Activated CD4-positive, alpha-beta T cell treated with anti-CD3 and anti-CD28 coated beads, Interleukin-2, amount 50 U/mL, for 48 hours (primary cell): Measurements from ENCODE around the gene MDC1.
"Not testable (repeated sequence)": the region's sequence is repeated elsewhere in the genome, so short reads cannot be mapped to it uniquely, and the experiment has no call there.

Experiments used
- DNase-seq, 2 experiments: peaks; one replicate each; pipeline ENCODE4 v3.0.0-alpha.2; 2020

The MDC1 gene

DNA sequence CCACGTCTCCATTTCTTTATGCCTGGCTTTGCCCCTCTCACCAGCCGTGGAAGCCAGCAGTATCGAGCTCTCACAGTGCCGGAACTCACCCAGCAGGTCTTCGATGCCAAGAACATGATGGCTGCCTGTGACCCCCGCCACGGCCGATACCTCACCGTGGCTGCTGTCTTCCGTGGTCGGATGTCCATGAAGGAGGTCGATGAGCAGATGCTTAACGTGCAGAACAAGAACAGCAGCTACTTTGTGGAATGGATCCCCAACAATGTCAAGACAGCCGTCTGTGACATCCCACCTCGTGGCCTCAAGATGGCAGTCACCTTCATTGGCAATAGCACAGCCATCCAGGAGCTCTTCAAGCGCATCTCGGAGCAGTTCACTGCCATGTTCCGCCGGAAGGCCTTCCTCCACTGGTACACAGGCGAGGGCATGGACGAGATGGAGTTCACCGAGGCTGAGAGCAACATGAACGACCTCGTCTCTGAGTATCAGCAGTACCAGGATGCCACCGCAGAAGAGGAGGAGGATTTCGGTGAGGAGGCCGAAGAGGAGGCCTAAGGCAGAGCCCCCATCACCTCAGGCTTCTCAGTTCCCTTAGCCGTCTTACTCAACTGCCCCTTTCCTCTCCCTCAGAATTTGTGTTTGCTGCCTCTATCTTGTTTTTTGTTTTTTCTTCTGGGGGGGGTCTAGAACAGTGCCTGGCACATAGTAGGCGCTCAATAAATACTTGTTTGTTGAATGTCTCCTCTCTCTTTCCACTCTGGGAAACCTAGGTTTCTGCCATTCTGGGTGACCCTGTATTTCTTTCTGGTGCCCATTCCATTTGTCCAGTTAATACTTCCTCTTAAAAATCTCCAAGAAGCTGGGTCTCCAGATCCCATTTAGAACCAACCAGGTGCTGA lies 7.0 kb upstream of the MDC1 start:
- DNase-seq = not testable (repeated sequence)

DNA sequence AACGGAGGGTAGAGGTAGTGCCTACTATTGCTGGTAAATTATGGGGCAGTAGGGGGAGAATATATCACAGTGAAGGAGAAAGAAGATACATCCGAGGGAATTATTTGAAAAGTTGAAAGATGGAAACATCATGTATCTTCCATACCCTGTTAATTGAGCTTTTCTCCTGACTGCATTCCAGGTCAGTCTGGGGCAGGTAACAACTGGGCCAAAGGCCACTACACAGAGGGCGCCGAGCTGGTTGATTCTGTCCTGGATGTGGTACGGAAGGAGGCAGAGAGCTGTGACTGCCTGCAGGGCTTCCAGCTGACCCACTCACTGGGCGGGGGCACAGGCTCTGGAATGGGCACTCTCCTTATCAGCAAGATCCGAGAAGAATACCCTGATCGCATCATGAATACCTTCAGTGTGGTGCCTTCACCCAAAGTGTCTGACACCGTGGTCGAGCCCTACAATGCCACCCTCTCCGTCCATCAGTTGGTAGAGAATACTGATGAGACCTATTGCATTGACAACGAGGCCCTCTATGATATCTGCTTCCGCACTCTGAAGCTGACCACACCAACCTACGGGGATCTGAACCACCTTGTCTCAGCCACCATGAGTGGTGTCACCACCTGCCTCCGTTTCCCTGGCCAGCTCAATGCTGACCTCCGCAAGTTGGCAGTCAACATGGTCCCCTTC lies 6.2 kb upstream of the MDC1 start:
- DNase-seq = not testable (repeated sequence)

DNA sequence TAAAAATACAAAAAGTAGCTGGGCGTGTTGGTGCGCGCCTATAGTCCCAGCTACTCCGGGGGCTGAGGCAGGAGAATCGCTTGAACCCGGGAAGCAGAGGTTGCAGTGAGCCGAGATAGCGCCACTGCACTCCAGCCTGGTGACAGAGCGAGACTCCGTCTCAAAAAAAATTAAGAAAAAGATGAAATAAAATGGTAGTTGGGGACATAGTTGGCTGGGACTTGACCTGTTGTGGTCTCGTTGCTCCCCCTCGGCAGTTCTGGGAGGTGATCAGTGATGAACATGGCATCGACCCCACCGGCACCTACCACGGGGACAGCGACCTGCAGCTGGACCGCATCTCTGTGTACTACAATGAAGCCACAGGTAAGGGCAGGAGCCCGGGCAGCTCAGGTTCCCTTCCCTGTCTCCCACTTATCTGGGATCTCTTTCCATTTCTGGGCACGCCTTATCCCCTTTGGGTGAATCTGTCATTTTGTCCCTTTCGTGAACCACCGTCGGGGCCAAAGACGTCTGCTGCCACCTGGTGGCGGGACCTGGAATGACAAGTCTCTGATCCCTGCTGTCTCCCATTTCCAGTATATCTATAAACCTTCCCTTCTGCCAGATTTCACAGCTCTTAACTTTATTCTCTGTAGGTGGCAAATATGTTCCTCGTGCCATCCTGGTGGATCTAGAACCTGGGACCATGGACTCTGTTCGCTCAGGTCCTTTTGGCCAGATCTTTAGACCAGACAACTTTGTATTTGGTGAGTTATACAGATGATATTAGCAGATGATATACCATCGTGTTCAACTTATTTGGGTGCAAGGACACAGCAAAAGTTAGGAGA lies 5.4 kb upstream of the MDC1 start:
- peak; percentile 89 to 92 for DNase-seq

DNA sequence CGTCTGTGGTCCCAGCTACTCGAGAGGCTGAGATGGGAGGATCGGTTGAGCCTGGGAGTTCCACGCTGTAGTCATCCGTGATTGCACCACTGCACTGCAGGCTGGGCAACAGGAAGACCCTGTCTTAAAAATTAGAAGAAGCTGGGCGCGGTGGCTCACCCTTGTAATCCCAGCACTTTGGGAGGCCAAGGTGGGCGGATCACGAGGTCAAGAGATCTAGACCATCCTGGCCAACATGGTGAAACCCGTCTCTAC lies 4.9 kb upstream of the MDC1 start:
- not testable (repeated sequence) for DNase-seq

DNA sequence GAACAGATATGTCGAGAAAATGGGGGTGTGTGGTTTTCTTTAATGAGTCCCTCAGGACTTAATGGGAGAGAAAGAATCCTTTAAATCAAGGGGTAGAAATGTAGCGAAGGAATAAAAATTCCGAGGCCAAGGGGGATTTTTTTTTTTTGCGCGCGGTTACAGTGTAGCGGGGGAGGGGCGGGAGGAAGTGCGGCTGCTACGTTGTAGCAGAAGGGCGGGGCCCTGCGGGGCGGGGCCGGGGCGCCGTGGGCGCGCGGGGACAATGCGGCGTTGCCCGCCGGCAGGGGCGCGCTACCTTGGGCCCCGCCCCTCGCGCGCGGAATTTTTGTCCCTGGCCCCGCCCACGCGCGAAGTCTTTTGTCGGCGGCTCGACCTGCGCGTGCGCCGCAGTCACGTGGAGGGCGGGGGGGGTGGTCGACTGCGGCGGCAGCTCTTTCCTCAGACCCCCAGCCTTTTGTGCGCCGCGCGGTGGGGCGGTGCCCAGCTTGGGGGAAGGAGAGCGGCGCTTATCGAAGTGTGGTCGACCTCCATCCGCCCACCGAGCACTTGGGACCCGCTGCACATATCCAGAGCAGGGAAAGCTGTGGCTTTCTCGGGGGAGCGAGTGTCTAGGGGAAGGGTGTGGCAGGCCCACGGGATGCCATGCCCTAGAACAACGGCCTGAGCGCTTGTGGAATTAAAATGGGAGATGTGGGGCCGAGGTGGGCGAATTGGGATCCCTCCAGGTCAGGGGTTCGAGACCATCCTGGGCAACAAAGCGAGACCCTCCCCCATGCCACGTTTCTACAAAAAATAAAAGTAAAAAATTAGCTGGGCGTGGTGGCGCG lies 4.3 kb upstream of the MDC1 start:
- DNase-seq = peak; percentile 95 to 96

DNA sequence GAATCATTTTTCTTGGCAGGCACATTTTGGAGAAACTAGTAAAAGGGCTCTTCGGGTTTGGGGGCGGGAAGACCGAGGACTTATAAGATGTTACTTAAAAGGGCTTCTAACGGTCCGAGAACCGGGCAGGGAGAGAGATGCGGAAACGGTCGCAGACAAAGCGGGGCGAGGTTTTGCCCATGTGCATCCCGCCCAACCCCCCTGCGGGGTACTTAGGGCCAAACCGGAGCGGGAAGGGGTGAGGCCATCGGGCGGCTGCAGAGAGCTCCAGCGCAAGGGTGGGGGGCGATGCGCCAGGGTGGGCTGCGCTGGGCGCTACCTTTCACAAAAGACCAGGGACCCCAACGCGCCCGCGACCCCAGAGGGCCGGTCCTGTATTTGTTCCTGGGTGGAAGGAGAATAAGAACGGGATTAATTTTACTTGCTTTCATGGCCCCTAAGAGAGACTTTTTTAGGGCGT lies 3.7 kb upstream of the MDC1 start:
- peak; percentile 70 to 76 for DNase-seq

DNA sequence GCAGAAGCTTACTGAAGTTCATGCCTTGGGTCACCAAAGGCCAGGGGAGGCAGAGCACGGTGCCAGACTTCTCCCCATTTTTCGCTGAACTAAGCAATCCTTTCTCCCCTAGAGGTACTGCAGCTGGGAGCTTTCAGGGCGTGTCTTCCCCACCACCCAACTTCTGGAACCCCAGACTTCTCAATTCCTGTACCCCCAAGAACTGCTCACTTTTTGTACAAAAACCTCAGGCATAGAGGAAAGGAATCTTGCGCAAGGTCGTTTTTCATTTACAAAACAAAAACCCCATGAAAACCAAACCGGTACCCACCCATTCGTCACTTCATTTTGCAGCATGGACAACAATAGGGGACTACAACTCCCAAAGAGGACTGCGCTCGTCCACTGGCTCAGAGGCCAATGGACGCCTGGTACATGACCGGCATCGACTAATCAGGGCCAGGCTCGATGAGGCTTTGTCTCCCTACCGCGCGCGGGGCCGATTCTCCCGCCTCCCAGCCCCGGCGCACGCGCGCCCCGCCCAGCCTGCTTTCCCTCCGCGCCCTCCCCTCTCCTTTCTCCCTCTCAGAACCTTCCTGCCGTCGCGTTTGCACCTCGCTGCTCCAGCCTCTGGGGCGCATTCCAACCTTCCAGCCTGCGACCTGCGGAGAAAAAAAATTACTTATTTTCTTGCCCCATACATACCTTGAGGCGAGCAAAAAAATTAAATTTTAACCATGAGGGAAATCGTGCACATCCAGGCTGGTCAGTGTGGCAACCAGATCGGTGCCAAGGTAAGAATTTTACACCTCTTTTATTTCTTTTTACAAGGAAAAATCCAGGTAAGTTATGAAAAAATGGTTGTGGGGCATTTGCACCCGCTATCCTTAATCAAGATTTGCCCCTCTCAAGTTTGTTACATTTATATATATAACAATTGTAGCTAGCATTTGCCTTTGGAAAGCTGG lies 3.0 kb upstream of the MDC1 start, which contains the start of gene TUBB:
TSS of gene TUBB (plus strand) at position 562 of the 947 bp plus-strand sequence. CDS start at position 717, 155 bp downstream.
- DNase-seq = peak; percentile 95 to 96

DNA sequence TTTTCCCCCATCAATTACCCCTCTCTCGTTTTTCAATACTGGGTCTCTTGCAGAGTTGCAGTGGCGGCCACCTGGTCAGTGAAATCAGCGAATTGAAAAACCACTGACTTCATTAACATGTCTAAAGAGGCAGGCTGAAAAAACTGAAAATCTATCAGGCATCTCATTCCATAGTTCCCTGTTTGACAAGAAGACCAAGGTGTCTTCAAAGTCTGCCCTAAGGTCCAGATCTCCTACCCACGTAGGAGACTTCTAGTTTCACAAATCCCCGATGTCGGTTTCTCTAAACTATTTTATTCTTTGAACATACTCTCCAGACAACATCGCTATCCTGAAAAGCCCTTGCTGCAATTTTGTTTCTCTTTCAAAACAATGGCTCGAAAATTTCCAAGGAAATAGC lies 2.3 kb upstream of the MDC1 start:
- DNase-seq = no peak

DNA sequence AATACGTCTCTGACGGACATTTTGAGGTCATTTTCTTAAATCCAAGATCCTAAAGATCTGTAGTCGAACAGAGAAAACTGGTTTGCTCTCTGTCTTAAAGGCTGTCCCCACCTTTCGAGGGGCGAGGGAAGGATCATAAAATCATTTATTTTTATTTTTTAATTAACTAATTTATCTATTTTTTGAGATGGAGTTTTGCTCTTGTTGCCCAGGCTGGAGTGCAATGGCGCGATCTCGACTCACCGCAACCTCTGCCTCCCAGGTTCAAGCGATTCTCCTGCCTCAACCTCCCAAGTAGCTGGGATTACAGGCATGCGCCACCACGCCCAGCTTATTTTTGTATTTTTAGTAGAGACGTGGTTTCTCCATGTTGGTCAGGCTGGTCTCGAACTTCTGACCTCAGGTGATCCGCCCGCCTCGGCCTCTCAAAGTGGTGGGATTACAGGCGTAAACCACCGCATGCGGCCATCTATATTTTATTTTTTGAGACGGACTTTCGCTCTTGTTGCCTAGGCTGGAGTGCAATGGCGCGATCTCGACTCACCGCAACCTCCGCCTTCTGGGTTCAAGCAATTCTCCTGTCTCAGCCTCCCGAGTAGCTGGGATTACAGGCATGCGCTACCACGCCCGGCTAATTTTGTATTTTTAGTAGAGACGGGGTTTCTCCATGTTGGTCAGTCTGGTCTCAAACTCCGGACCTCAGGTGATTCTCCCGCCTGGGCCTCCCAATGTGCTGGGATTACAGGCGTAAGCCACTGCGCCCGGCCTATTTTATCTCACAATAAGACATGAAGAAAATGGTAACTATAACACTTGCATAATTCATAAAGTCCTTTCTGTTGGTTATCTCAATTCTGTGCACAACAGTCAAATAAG lies 1.0 kb upstream of the MDC1 start:
- DNase-seq = not testable (repeated sequence)

DNA sequence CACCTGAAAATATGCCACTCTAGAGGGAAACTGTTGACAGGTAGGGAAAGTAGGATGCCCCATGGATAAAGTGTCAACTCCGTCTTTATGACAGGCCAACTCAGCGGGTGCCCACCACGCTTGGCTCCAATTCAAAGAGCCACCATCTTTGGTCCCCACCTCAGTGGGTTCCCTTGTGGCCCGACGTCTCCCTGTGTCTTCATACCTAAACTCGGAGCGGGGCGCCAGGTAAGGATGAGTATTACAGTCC lies 277 bp downstream of the MDC1 start:
- no peak for DNase-seq

DNA sequence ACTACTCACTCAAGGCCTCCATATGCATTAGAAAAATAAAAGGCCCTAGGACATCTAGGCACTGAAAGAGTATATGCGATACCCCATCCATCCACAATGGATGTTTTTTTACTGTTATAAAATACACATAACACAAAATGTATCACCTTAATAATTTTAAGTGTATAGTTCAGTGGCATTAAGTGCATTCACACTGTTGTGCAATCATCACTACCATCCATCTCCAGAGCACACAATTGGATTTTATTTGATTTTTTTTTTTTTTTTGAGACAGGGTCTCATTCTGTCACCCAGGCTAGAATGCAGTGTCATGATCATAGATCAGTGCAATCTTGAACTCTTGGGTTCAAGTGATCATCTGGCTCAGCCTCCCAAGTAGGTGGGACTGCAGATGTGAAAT lies 2.8 kb downstream of the MDC1 start:
- DNase-seq = no peak

DNA sequence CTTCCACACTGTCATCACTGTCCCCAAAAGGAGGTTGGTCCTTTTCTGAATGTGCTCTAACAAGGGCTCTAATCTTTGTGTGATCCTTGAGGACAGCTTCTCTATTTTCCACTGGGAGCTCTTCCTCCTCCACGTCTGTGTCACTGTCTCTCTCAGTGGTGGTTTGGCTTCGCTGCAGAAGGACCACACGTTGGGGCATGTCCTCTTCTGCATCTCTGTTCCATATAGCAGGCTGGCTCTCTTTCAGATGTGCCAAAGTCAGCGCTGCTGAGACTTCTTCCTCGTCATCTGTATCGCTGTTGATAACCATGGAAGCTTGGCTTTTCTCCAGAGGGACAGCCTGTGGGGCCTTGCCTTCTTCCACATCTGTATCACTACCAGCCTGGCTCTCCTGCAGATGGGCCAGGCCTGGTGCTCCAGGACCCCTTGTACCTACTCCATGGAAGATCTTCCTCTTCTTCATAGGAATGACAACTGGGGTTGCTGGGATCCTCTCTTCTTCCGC lies 4.6 kb downstream of the MDC1 start:
- no peak for DNase-seq

DNA sequence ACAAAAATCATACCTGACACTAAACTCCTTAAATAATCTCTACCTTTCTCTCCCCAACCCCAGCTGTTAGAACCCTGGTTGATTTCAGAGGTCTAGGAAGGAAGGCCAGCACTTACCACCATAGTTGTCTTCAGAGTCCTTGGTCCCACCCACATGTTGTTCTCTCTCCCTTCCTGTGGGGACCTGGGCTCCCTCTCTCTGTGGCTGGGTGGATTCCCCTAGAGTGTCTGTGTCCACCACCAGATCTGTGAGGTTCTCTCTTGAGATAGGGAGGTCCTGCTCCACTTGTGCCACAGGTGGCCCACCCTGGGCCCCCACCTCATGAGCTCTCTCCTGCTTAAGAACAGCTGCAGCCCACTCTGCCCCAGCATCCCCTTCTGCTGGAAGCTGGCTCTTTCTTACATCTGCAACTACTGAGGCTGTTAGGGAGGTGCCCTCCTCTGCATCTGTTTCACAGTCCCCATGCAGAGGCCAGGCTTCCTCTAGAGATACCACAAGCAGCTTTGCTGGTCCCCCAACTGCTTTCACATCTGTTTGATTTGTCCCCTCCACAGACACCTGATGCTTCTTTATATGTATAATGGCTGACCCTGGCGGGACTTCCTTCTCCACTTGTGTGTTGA lies 5.2 kb downstream of the MDC1 start:
- no peak for DNase-seq

DNA sequence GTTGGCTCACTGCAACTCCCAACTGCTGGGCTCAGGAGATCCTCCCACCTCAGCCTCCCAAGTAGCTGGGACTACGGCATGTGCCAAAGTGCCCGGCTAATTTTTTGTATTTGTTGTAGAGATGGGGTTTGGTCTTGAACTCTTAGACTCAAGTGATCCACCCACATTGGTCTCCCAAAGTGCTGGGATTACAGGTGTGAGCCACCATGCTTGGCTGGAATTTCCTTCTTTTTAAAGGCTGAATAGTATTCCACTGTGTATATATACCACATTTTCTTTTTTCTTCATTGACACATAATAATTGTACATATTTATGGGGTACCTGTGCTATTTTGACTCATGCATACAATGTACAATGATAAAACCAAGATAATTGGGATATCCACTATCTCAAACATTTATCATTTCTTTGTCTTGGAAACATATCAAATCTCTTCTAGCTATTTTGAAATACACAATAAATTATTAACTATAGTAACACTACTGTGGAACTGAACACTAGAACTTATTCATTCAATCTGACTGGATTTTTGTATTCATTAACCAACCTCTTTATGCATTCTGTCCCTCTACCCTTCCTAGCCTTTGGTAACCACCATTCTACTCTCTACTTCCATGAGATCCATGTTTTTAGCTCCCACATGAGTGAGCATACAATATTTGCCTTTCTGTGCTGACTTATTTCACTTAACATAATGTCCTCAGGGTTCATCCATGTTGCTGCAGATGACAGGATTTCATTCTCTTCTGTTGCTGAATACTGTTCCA lies 7.8 kb downstream of the MDC1 start:
- DNase-seq = no peak

DNA sequence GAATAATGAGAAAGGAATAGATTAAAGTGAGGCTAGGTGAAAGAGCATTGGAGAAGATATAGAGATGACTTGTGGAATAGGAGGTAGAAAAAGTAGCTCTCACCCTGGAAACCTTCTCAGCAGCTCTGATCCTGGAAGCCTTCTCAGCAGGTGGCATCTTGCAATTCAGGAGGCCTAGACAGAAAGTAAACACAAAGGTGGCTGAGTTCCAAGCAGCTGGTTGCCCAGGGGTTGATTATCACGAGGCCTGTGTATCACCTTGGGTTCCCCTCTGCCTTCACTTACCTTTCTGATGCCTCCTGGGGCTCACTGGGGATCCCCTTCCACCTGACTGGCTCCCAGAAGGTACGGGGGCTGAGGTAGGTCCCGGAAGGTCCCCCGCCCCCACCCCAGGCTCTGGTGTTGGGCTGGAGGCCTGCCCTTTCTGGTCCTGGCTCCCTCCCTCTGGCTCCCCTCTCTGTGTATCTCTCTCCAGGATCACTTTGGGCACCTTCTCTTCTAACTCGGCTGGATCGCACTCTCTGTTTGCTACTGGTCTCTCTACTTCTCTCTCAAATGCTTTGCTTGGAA lies 9.7 kb downstream of the MDC1 start:
- no peak for DNase-seq

DNA sequence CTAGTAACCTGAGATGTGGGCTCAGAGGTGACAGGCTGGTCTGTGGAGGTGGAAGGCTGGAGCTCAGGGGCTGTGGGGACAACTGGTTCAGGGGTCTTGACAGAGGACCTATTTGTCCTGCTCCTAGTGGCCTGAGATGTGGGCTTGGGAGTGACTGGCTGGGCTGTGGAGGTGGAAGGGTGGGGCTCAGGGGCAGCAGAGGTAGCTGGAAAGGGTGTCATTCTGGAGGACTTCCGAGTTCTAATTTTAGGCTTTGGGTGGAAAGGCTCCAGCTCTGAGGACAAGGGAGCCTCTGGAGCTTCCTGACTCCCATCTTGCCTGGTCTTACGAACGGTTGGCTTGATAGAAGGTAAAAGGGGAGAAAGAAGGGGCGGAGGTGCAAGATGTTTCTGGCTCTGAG lies 11.5 kb downstream of the MDC1 start:
- DNase-seq = no peak

DNA sequence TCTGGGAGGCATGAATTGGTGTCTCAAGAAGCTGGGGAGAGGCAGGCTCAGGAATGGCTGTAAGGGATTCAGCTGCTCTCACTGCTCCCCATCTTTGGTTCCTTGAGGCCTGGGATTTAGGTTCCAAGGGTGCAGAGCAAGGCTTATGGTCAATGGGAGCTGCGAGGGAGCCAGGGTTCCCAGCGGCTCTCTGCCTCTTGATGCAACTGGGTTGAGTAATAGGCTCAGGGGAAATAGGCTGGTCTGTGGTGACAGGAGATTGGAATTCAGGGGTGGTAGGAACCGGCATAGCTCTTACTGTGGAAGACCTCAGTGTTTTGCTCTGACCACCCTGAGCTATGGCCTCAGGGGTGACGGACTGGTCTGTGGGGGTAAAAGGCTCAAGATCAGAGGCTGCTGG lies 13.3 kb downstream of the MDC1 start:
- DNase-seq = no peak

DNA sequence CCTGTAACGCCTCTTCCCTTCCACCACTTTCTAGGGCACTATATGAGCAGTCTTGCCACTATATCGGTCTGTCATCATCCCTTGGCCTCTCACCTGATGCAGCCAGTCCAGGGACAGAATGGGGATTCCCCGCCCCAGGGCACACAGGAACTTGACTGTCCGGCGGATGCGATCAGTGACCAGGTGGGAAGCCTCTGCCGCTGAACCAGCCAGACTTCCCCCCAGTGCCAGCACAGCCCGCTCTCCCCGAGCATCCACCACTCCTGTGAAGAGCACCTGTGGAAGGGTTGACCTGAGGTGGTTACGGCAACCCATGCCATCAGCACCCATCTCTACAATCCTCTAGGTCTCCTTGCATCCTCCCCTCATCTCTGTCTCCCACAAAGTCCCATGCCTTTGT lies 14.1 kb downstream of the MDC1 start:
- DNase-seq = no peak

DNA sequence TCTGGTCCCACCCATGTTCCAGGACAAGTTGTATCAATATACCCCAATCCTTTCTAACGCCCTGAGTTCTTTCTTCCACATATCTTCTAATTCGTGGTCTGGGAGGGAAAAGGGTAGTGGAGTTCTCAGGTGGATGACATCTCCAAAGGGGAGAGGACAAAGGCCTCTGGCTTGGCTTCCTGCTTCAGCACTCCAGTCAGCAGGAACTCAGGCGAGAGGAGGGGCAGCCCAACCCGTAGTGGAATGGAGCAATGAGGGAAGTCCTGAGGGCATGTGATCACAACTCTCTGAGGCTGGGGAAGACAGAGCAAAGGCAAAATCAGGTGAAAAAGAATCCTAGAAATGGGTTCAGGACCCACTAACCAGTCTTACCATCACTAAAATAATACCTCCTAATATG lies 16.7 kb downstream of the MDC1 start:
- no peak for DNase-seq
